Fibroblast of lung (primary cell): ENCODE results near the gene SRRM3. TPM values are rescaled to one million over a fixed set of nuclear protein-coding genes. Genes with fewer than 3 reads are reported as not detected.

Experiments
- DNase-seq, 2 donors: peaks; one replicate each; pipeline versions ENCODE4 v3.0.0 to v3.0.0-alpha.2; 2010; ENCODE audit warnings: low read depth in 2 of 2
- H2AFZ ChIP-seq: 2 replicates; pipeline ENCODE4 v1.5.1; 2012; ENCODE audit warnings: low read length, control low read depth, inconsistent platforms
- H3K27ac ChIP-seq: 2 replicates; pipeline ENCODE4 v1.5.1; 2011; ENCODE audit warnings: low read length, control low read depth; ENCODE audit not compliant: insufficient read depth
- H3K27me3 ChIP-seq: 2 replicates; pipeline ENCODE4 v1.5.1; 2011; ENCODE audit warnings: mild to moderate bottlenecking, low read length; ENCODE audit not compliant: control insufficient read depth, insufficient read depth
- H3K36me3 ChIP-seq: 2 replicates; pipeline ENCODE4 v1.5.1; 2011; ENCODE audit warnings: low read length; ENCODE audit not compliant: control insufficient read depth, insufficient read depth
- H3K4me1 ChIP-seq: 2 replicates; pipeline ENCODE4 v1.5.1; 2011; ENCODE audit warnings: low read length; ENCODE audit not compliant: control insufficient read depth, insufficient read depth; ENCODE audit errors: extremely low read depth
- H3K4me2 ChIP-seq: 2 replicates; pipeline ENCODE4 v1.5.1; 2011; ENCODE audit warnings: low read length, control low read depth; ENCODE audit not compliant: insufficient read depth; ENCODE audit errors: extremely low read depth
- H3K4me3 ChIP-seq, 4 experiments: fragments of 200-600 bp in 1 of 4; sonication (generic) in 1 of 4; replicated peaks in 1 of 4; 2 replicates each; pipeline ENCODE4 v1.5.1; 2011 to 2016; ENCODE audit warnings: low read length in 4 of 4, low read depth in 3 of 4, mild to moderate bottlenecking in 3 of 4, control low read depth in 2 of 4, inconsistent platforms in 1 of 4, mixed read lengths in 1 of 4; ENCODE audit not compliant: insufficient read depth in 1 of 4; ENCODE audit errors: control extremely low read depth in 1 of 4
- H3K79me2 ChIP-seq: 2 replicates; pipeline ENCODE4 v1.5.1; 2012; ENCODE audit warnings: mild to moderate bottlenecking, low read length, inconsistent platforms; ENCODE audit not compliant: control insufficient read depth, insufficient read depth
- H3K9ac ChIP-seq: 2 replicates; pipeline ENCODE4 v1.5.1; 2011; ENCODE audit warnings: mild to moderate bottlenecking, low read length, control low read depth; ENCODE audit not compliant: insufficient read depth
- H3K9me3 ChIP-seq: 2 replicates; pipeline ENCODE4 v1.5.1; 2012; ENCODE audit warnings: low read depth, low read length; ENCODE audit not compliant: control insufficient read depth, insufficient read depth
- H4K20me1 ChIP-seq: 2 replicates; pipeline ENCODE4 v1.5.1; 2011; ENCODE audit warnings: low read length; ENCODE audit not compliant: control insufficient read depth, insufficient read depth; ENCODE audit errors: extremely low read depth
- CTCF ChIP-seq, 2 donors: IDR thresholded peaks in 1 of 2; conservative IDR thresholded peaks in 1 of 2; 1 replicate in 1 of 2; 2 replicates in 1 of 2; pipeline ENCODE4 v1.5.1; 2011 to 2012; ENCODE audit warnings: low read length in 2 of 2, control low read depth in 1 of 2, inconsistent platforms in 1 of 2, low read depth in 1 of 2, mild to moderate bottlenecking in 1 of 2
- EZH2 ChIP-seq: IDR thresholded peaks from 2 replicates; pipeline ENCODE4 v1.5.1; 2012; ENCODE audit warnings: low read length, control low read depth, mild to moderate bottlenecking; ENCODE audit errors: missing control alignments
- polyA plus RNA-seq, 2 donors: library from polyadenylated mRNA; depleted of rRNA in 1 of 2; stranded (reverse) in 1 of 2; unstranded in 1 of 2; fragments of >200 nt; gene quantifications; 2 replicates each; pipeline ENCODE4 v1.2.1, GENCODE V29; 2011 to 2012; ENCODE audit warnings: missing spikeins in 1 of 2
- total RNA-seq: library from RNA; depleted of rRNA; stranded (reverse); fragments of >200 nt; gene quantifications from 2 replicates; pipeline ENCODE4 v1.2.1, GENCODE V29; 2014

The SRRM3 gene
- total and polyA plus RNA-seq, 2 donors (not counting 1 experiment from before 2014, with no cell fraction given): 0.40 to 1.7 TPM

- H4K20me1 ChIP-seq: no peaks in the 10 kb centered on the region
- peak overlapping the region; percentile 44 for H3K4me2 ChIP-seq
- no peaks in the 10 kb centered on the region for H3K4me1 ChIP-seq
- no peaks in the 10 kb centered on the region for H3K79me2 ChIP-seq
- no peaks in the 10 kb centered on the region for H3K9me3 ChIP-seq
- H2AFZ ChIP-seq: peak overlapping the region; percentile 41
- no peaks in the 10 kb centered on the region for H3K36me3 ChIP-seq
- no peak overlapping the region for H3K27ac ChIP-seq
- no peaks in the 10 kb centered on the region for H3K27me3 ChIP-seq
- DNase-seq: peak; percentile 79 to 81
- peak overlapping the region in 1 of 4 experiments; percentile 39 for H3K4me3 ChIP-seq
- no peak overlapping the region for H3K9ac ChIP-seq
- no peak for TF ChIP-seq EZH2
- TF ChIP-seq CTCF (conservative IDR thresholded peaks at IDR 0.05 in 1 of 2, IDR thresholded peaks at IDR 0.05 in 1 of 2; ENCODE audit: low read depth in 1 of 2, low read length in 2 of 2): no peak
Measured at GRCh38 chr7:76234931-76235441, 33.3 kb downstream of the SRRM3 start.

GRCh38 chr7:76236224-76236623 lies 34.5 kb downstream of the SRRM3 start:
- H3K4me2 ChIP-seq: no peak overlapping the region
- H3K9me3 ChIP-seq: no peaks in the 10 kb centered on the region
- no peak overlapping the region for H3K4me3 ChIP-seq
- no peaks in the 10 kb centered on the region for H4K20me1 ChIP-seq
- H3K4me1 ChIP-seq: no peaks in the 10 kb centered on the region
- no peak overlapping the region for H2AFZ ChIP-seq
- H3K36me3 ChIP-seq: no peaks in the 10 kb centered on the region
- TF ChIP-seq EZH2: no peak
- no peak overlapping the region for H3K27ac ChIP-seq
- no peaks in the 10 kb centered on the region for H3K27me3 ChIP-seq
- no peak overlapping the region for H3K9ac ChIP-seq
- H3K79me2 ChIP-seq: no peaks in the 10 kb centered on the region
- no peak for DNase-seq

- no peaks in the 10 kb centered on the region for H3K9me3 ChIP-seq
- H2AFZ ChIP-seq: no peak overlapping the region
- no peaks in the 10 kb centered on the region for H3K79me2 ChIP-seq
- no peak for DNase-seq
- no peaks in the 10 kb centered on the region for H3K36me3 ChIP-seq
- H3K9ac ChIP-seq: no peak overlapping the region
- no peak for TF ChIP-seq EZH2
- no peak for TF ChIP-seq CTCF (conservative IDR thresholded peaks at IDR 0.05 in 1 of 2, IDR thresholded peaks at IDR 0.05 in 1 of 2; ENCODE audit: low read depth in 1 of 2, low read length in 2 of 2)
- no peaks in the 10 kb centered on the region for H3K4me1 ChIP-seq
- H4K20me1 ChIP-seq: no peaks in the 10 kb centered on the region
- H3K27me3 ChIP-seq: no peaks in the 10 kb centered on the region
- H3K4me2 ChIP-seq: no peak overlapping the region
- H3K27ac ChIP-seq: no peak overlapping the region
- H3K4me3 ChIP-seq: no peak overlapping the region
Measured at GRCh38 chr7:76238326-76238725, 36.6 kb downstream of the SRRM3 start.
